GM23338 (cell line): Measurements from ENCODE around the gene PLRG1. TPM values are rescaled to one million over a fixed set of nuclear protein-coding genes. Genes with fewer than 3 reads are reported as not detected.
"Not testable (repeated sequence)": the region's sequence is repeated elsewhere in the genome, so short reads cannot be mapped to it uniquely, and the experiment has no call there.

Experiments
- ATAC-seq: fragments of 200-7000 bp; cut with Tn5 transposase; 3 replicates; pipeline ENCODE4 v1.9.1; 2020
- DNase-seq: peaks from one replicate; pipeline ENCODE4 v3.0.0-alpha.2; 2015; ENCODE audit warnings: low spot score
- H2AFZ ChIP-seq: fragments of 200-600 bp; sonication (generic); 2 replicates; pipeline ENCODE4 v1.8.0; 2016; ENCODE audit warnings: antibody characterized with exemption, mild to moderate bottlenecking, moderate library complexity
- H3F3A ChIP-seq: fragments of 200-600 bp; sonication (generic); replicated peaks from 2 replicates; pipeline ENCODE4 v1.8.0; 2017; ENCODE audit warnings: antibody characterized with exemption, mixed run types, low read depth
- H3K27ac ChIP-seq: fragments of 200-600 bp; sonication (generic); 2 replicates; pipeline ENCODE4 v1.6.1; 2016; ENCODE audit warnings: low read depth
- H3K27me3 ChIP-seq: fragments of 200-600 bp; sonication (generic); 2 replicates; pipeline ENCODE4 v1.8.0; 2016; ENCODE audit warnings: mild to moderate bottlenecking, mixed run types, moderate library complexity; ENCODE audit not compliant: insufficient read depth
- H3K36me3 ChIP-seq: fragments of 200-600 bp; sonication (generic); 2 replicates; pipeline ENCODE4 v1.8.0; 2016; ENCODE audit warnings: mild to moderate bottlenecking; ENCODE audit not compliant: insufficient read depth
- H3K4me1 ChIP-seq: fragments of 200-600 bp; sonication (generic); 2 replicates; pipeline ENCODE4 v1.8.0; 2016; ENCODE audit warnings: mild to moderate bottlenecking, moderate library complexity; ENCODE audit not compliant: insufficient read depth
- H3K4me2 ChIP-seq: fragments of 200-600 bp; sonication (generic); 2 replicates; pipeline ENCODE4 v1.7.1; 2017; ENCODE audit warnings: mixed run types
- H3K4me3 ChIP-seq: fragments of 200-600 bp; sonication (generic); 2 replicates; pipeline ENCODE4 v1.6.1; 2016; ENCODE audit warnings: mixed run types
- H3K79me2 ChIP-seq: fragments of 200-600 bp; sonication (generic); replicated peaks from 2 replicates; pipeline ENCODE4 v1.8.0; 2017; ENCODE audit warnings: mild to moderate bottlenecking; ENCODE audit not compliant: insufficient read depth
- H3K9me2 ChIP-seq: fragments of 200-600 bp; sonication (generic); 2 replicates; pipeline ENCODE4 v1.8.0; 2017; ENCODE audit not compliant: insufficient read depth
- H4K20me1 ChIP-seq: fragments of 200-600 bp; sonication (generic); replicated peaks from 2 replicates; pipeline ENCODE4 v1.8.0; 2017; ENCODE audit warnings: mild to moderate bottlenecking; ENCODE audit not compliant: insufficient read depth
- H3K27ac Mint-ChIP-seq: 2 replicates; pipeline ENCODE4 v1.8.0; 2020; ENCODE audit warnings: inconsistent platforms, mild to moderate bottlenecking, moderate library complexity, mixed read lengths
- H3K27me3 Mint-ChIP-seq: 3 replicates; pipeline ENCODE4 v1.8.0; 2022; ENCODE audit warnings: low read depth, mild to moderate bottlenecking, moderate library complexity, mixed read lengths, inconsistent platforms; ENCODE audit not compliant: insufficient read depth, poor library complexity
- H3K36me3 Mint-ChIP-seq: 3 replicates; pipeline ENCODE4 v1.8.0; 2021; ENCODE audit warnings: low read depth, mild to moderate bottlenecking, inconsistent platforms, moderate library complexity, mixed read lengths
- H3K4me1 Mint-ChIP-seq: 3 replicates; pipeline ENCODE4 v1.8.0; 2020; ENCODE audit warnings: mild to moderate bottlenecking, inconsistent platforms, mixed read lengths
- H3K4me3 Mint-ChIP-seq: 3 replicates; pipeline ENCODE4 v1.8.0; 2021; ENCODE audit warnings: moderate library complexity, mild to moderate bottlenecking, inconsistent platforms, mixed read lengths
- H3K9me3 Mint-ChIP-seq: 3 replicates; pipeline ENCODE4 v1.8.0; 2020; ENCODE audit warnings: moderate library complexity, mild to moderate bottlenecking, inconsistent platforms, mixed read lengths
- CTCF ChIP-seq, 2 experiments: fragments of 200-600 bp in 1 of 2; sonication (generic) in 1 of 2; conservative IDR thresholded peaks; 2 replicates each; pipeline versions ENCODE4 v1.5.1 to v1.6.1; 2016 to 2017; ENCODE audit warnings: antibody characterized with exemption in 2 of 2, low read depth in 2 of 2, mild to moderate bottlenecking in 2 of 2, moderate library complexity in 1 of 2
- JUNB ChIP-seq: IDR thresholded peaks from one replicate; pipeline ENCODE4 v1.6.1; 2016; ENCODE audit warnings: antibody characterized with exemption; ENCODE audit not compliant: unreplicated experiment
- NANOG ChIP-seq: IDR thresholded peaks from 2 replicates; pipeline ENCODE4 v1.6.1; 2016; ENCODE audit warnings: antibody characterized with exemption, borderline replicate concordance
- POLR2AphosphoS5 ChIP-seq: IDR thresholded peaks from 2 replicates; pipeline ENCODE4 v1.6.1; 2016; ENCODE audit warnings: antibody characterized with exemption, low read depth
- REST ChIP-seq: IDR thresholded peaks from one replicate; pipeline ENCODE4 v1.6.1; 2018; ENCODE audit warnings: antibody characterized with exemption; ENCODE audit not compliant: unreplicated experiment
- ZNF114 ChIP-seq: fragments of 250-450 bp; sonication (Bioruptor Pico); IDR thresholded peaks from 2 replicates; pipeline ENCODE4 v1.5.0; 2020; ENCODE audit warnings: mild to moderate bottlenecking, moderate library complexity
- polyA plus RNA-seq: library from polyadenylated mRNA; unstranded; fragments of >200 nt; fragmentation: Nextera tagmentation; extraction: Ambion mirVana; gene quantifications from 2 replicates; pipeline ENCODE4 v1.2.1, GENCODE V29; 2016
- total RNA-seq: library from RNA; depleted of rRNA; stranded (reverse); fragments of >200 nt; shearing (Covaris generic); gene quantifications from 2 replicates; pipeline ENCODE4 v1.2.3, GENCODE V29; 2014

PLRG1 gene
- total and polyA plus RNA-seq, 2 experiments from 2014 or later: 77.3 to 82.7 TPM

- H3K4me1 Mint-ChIP-seq, H3K9me2 ChIP-seq, H3K4me3 Mint-ChIP-seq, H3K27ac Mint-ChIP-seq, H2AFZ ChIP-seq, H3K9me3 Mint-ChIP-seq, DNase-seq, H3K4me2 ChIP-seq, H3K4me1 ChIP-seq, H3K36me3 ChIP-seq, H3K27ac ChIP-seq, H4K20me1 ChIP-seq, H3K79me2 ChIP-seq, H3K36me3 Mint-ChIP-seq, H3F3A ChIP-seq, ATAC-seq, H3K27me3 Mint-ChIP-seq, H3K27me3 ChIP-seq, H3K4me3 ChIP-seq: not testable (repeated sequence)
- peak; percentile 31; a peak in 3 of 4 replicates for TF ChIP-seq CTCF (conservative IDR thresholded peaks at IDR 0.05; ENCODE audit: low read depth in 2 of 2)
These were observed 44.1 kb upstream of the PLRG1 start for GRCh38 chr4:154594343-154594742.

GRCh38 chr4:154593868-154594267, 43.7 kb upstream of the PLRG1 start:
- no peaks in the 10 kb centered on the region for H3K4me1 ChIP-seq
- no peak for TF ChIP-seq NANOG
- H3K4me1 Mint-ChIP-seq: peaks cover 8% of the 10 kb centered on the region

GRCh38 chr4:154591890-154592289, 41.7 kb upstream of the PLRG1 start:
- Histone ChIP-seq H4K20me1 (no peaks in the 10 kb centered on the region), H3K4me1 (no peaks in the 10 kb centered on the region), H3K36me3 (no peaks in the 10 kb centered on the region), H2AFZ (no peak overlapping the region), H3K9me2 (no peaks in the 10 kb centered on the region), H3K4me2 (no peak overlapping the region), H3K27me3 (no peaks in the 10 kb centered on the region), H3F3A (no peaks in the 10 kb centered on the region), H3K27ac (no peak overlapping the region), H3K4me3 (no peak overlapping the region), H3K79me2 (no peaks in the 10 kb centered on the region)
- ATAC-seq (no peak), DNase-seq (no peak)
- no peaks in the 10 kb centered on the region for H3K36me3 Mint-ChIP-seq
- no peak overlapping the region for H3K4me3 Mint-ChIP-seq
- TF ChIP-seq ZNF114 (CRISPR knock-in tag): no peak
- TF ChIP-seq JUNB: no peak
- no peak for TF ChIP-seq REST
- TF ChIP-seq POLR2AphosphoS5: no peak
- H3K27ac Mint-ChIP-seq: no peak overlapping the region
- H3K27me3 Mint-ChIP-seq: no peaks in the 10 kb centered on the region
- peaks cover 8% of the 10 kb centered on the region for H3K4me1 Mint-ChIP-seq
- no peaks in the 10 kb centered on the region for H3K9me3 Mint-ChIP-seq

More at GRCh38 chr4:154593868-154594267, 43.7 kb upstream of the PLRG1 start:
- no peaks in the 10 kb centered on the region for H3K9me3 Mint-ChIP-seq
- no peak overlapping the region for H3K4me2 ChIP-seq
- no peak overlapping the region for H3K27ac Mint-ChIP-seq
- H3K36me3 Mint-ChIP-seq: no peaks in the 10 kb centered on the region
- H3K4me3 Mint-ChIP-seq: no peak overlapping the region
- no peak for ATAC-seq
- no peak overlapping the region for H2AFZ ChIP-seq
- no peaks in the 10 kb centered on the region for H3K27me3 ChIP-seq
- H3F3A ChIP-seq: no peaks in the 10 kb centered on the region
- no peak overlapping the region for H3K27ac ChIP-seq
- H3K4me3 ChIP-seq: no peak overlapping the region
- no peaks in the 10 kb centered on the region for H3K27me3 Mint-ChIP-seq
- H4K20me1 ChIP-seq: no peaks in the 10 kb centered on the region
- H3K9me2 ChIP-seq: no peaks in the 10 kb centered on the region
- no peak for DNase-seq
- H3K36me3 ChIP-seq: no peaks in the 10 kb centered on the region
- H3K79me2 ChIP-seq: no peaks in the 10 kb centered on the region
